DOHH2 (cell line): Measurements from ENCODE around the gene FAM9C.

Experiments
- H3F3A ChIP-seq: fragments of 200-600 bp; sonication (generic), shearing (Covaris generic); 2 replicates; pipeline ENCODE4 v1.6.0; 2016; ENCODE audit warnings: antibody characterized with exemption, mild to moderate bottlenecking; ENCODE audit not compliant: control insufficient read depth, insufficient read depth
- H3K27ac ChIP-seq: fragments of 200-600 bp; sonication (generic); 2 replicates; pipeline ENCODE4 v1.5.1; 2014; ENCODE audit warnings: low read depth, mild to moderate bottlenecking, low read length, moderate library complexity
- H3K27me3 ChIP-seq: fragments of 200-600 bp; sonication (generic); 2 replicates; pipeline ENCODE4 v1.6.1; 2014; ENCODE audit warnings: mild to moderate bottlenecking, low read length, mixed read lengths; ENCODE audit not compliant: control insufficient read depth
- H3K36me3 ChIP-seq: fragments of 200-600 bp; sonication (generic); 2 replicates; pipeline ENCODE4 v1.6.1; 2014; ENCODE audit warnings: mild to moderate bottlenecking, low read length, moderate library complexity, mixed read lengths; ENCODE audit not compliant: control insufficient read depth
- H3K4me1 ChIP-seq: fragments of 200-600 bp; sonication (generic); 2 replicates; pipeline ENCODE4 v1.6.1; 2014; ENCODE audit warnings: mild to moderate bottlenecking, low read length, mixed read lengths; ENCODE audit not compliant: control insufficient read depth
- H3K4me2 ChIP-seq: fragments of 200-600 bp; sonication (generic); 2 replicates; pipeline ENCODE4 v1.6.0; 2014; ENCODE audit warnings: mild to moderate bottlenecking, low read length, moderate library complexity
- H3K4me3 ChIP-seq: fragments of 200-600 bp; sonication (generic); 2 replicates; pipeline ENCODE4 v1.5.1; 2014; ENCODE audit warnings: mild to moderate bottlenecking, low read length, mixed read lengths
- H3K79me2 ChIP-seq: fragments of 200-600 bp; sonication (generic); 2 replicates; pipeline ENCODE4 v1.6.1; 2014; ENCODE audit warnings: mild to moderate bottlenecking, low read length, mixed read lengths; ENCODE audit not compliant: control insufficient read depth
- H3K9me2 ChIP-seq: fragments of 200-600 bp; sonication (generic); replicated peaks from 2 replicates; pipeline ENCODE4 v1.6.1; 2014; ENCODE audit warnings: mild to moderate bottlenecking, low read length, mixed read lengths; ENCODE audit not compliant: control insufficient read depth
- H3K9me3 ChIP-seq: fragments of 200-600 bp; sonication (generic); 2 replicates; pipeline ENCODE4 v1.6.1; 2014; ENCODE audit warnings: antibody characterized with exemption, low read length, mixed read lengths; ENCODE audit not compliant: control insufficient read depth, insufficient read depth
- H4K20me1 ChIP-seq: fragments of 200-600 bp; sonication (generic); 2 replicates; pipeline ENCODE4 v1.6.0; 2014; ENCODE audit warnings: low read depth, mild to moderate bottlenecking, antibody characterized with exemption, low read length, moderate library complexity; ENCODE audit not compliant: control insufficient read depth, insufficient read depth
- EZH2phosphoT487 ChIP-seq: fragments of 200-600 bp; sonication (generic); IDR thresholded peaks from 2 replicates; pipeline ENCODE4 v1.6.1; 2017; ENCODE audit warnings: borderline replicate concordance, mild to moderate bottlenecking, antibody characterized with exemption, low read length, moderate library complexity, mixed read lengths
- TF ChIP-seq, protein P1 (sequence below): fragments of 200-600 bp; sonication (generic); IDR thresholded peaks from one replicate; pipeline ENCODE4 v1.5.1; 2014; ENCODE audit warnings: antibody characterized with exemption, mild to moderate bottlenecking, low read depth, low read length; ENCODE audit not compliant: poor library complexity, severe bottlenecking

FAM9C gene

GRCh38 chrX:12997906-12998687 is 46.3 kb downstream of the FAM9C start:
- Histone ChIP-seq H3K4me3 (no peak overlapping the region), H3F3A (peaks cover 18% of the 10 kb centered on the region), H3K4me2 (peak overlapping the region; percentile 3), H3K27me3 (no peaks in the 10 kb centered on the region), H4K20me1 (no peaks in the 10 kb centered on the region), H3K9me2 (no peaks in the 10 kb centered on the region), H3K36me3 (no peaks in the 10 kb centered on the region), H3K79me2 (no peaks in the 10 kb centered on the region), H3K27ac (peak overlapping the region; percentile 20; the same call in 1 of the 2 replicates), H3K4me1 (peaks cover 63% of the 10 kb centered on the region), H3K9me3 (no peaks in the 10 kb centered on the region)
- TF ChIP-seq EZH2phosphoT487: no peak
- TF ChIP-seq, protein P1, sequence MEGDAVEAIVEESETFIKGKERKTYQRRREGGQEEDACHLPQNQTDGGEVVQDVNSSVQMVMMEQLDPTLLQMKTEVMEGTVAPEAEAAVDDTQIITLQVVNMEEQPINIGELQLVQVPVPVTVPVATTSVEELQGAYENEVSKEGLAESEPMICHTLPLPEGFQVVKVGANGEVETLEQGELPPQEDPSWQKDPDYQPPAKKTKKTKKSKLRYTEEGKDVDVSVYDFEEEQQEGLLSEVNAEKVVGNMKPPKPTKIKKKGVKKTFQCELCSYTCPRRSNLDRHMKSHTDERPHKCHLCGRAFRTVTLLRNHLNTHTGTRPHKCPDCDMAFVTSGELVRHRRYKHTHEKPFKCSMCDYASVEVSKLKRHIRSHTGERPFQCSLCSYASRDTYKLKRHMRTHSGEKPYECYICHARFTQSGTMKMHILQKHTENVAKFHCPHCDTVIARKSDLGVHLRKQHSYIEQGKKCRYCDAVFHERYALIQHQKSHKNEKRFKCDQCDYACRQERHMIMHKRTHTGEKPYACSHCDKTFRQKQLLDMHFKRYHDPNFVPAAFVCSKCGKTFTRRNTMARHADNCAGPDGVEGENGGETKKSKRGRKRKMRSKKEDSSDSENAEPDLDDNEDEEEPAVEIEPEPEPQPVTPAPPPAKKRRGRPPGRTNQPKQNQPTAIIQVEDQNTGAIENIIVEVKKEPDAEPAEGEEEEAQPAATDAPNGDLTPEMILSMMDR: no peak

- TF ChIP-seq, protein P1: no peak
- TF ChIP-seq EZH2phosphoT487: no peak
- peaks cover 52% of the 10 kb centered on the region for H3K4me1 ChIP-seq
- H3K9me3 ChIP-seq: no peaks in the 10 kb centered on the region
- no peak overlapping the region for H3K4me3 ChIP-seq
- no peaks in the 10 kb centered on the region for H4K20me1 ChIP-seq
- H3K79me2 ChIP-seq: no peaks in the 10 kb centered on the region
- no peak overlapping the region for H3K4me2 ChIP-seq
- H3K36me3 ChIP-seq: no peaks in the 10 kb centered on the region
- no peaks in the 10 kb centered on the region for H3K9me2 ChIP-seq
- no peaks in the 10 kb centered on the region for H3K27me3 ChIP-seq
- H3F3A ChIP-seq: peaks cover 14% of the 10 kb centered on the region
- no peak overlapping the region for H3K27ac ChIP-seq
These were observed 47.4 kb downstream of the FAM9C start for GRCh38 chrX:12996934-12997435.

- H3K4me2 ChIP-seq: no peak overlapping the region
- H3K79me2 ChIP-seq: no peaks in the 10 kb centered on the region
- H3K27me3 ChIP-seq: no peaks in the 10 kb centered on the region
- H3K4me1 ChIP-seq: peaks cover 46% of the 10 kb centered on the region
- no peak overlapping the region for H3K4me3 ChIP-seq
- no peak overlapping the region for H3K27ac ChIP-seq
- no peaks in the 10 kb centered on the region for H3K36me3 ChIP-seq
- no peaks in the 10 kb centered on the region for H3F3A ChIP-seq
- no peak for TF ChIP-seq EZH2phosphoT487
- TF ChIP-seq, protein P1: no peak
- no peaks in the 10 kb centered on the region for H3K9me2 ChIP-seq
- H3K9me3 ChIP-seq: no peaks in the 10 kb centered on the region
- H4K20me1 ChIP-seq: no peaks in the 10 kb centered on the region
These were observed 50.1 kb downstream of the FAM9C start for GRCh38 chrX:12994321-12994720.
